ENCODE measurements around the gene TMEM107.
A peak's percentile ranks its signal among the peaks of the same experiment; 100 is the strongest.

TMEM107 gene

GRCh38 chr17:8151641-8152111 lies 24.5 kb downstream of the TMEM107 start:
- peaks cover 13 to 34% of the 10 kb centered on the region in 2 donors for H3K4me1 ChIP-seq (ENCODE audit: control insufficient read depth in 1 of 2, insufficient read depth in 2 of 2, low read length in 2 of 2)
- peak overlapping the region; percentile 88 to 91 for H3K4me3 ChIP-seq (ENCODE audit: low read depth in 1 of 2, low read length in 2 of 2)
- H3K36me3 ChIP-seq (ENCODE audit: control insufficient read depth in 1 of 2, insufficient read depth in 2 of 2, low read length in 2 of 2), result peaks cover 38 to 57% of the 10 kb centered on the region in 2 donors
- no peaks in the 10 kb centered on the region for H3K27me3 ChIP-seq (ENCODE audit: low read depth, low read length)
- H3K27ac ChIP-seq (ENCODE audit: low read length), result peak overlapping the region; percentile 100
- H3K9me3 ChIP-seq (ENCODE audit: control insufficient read depth in 1 of 2, low read length in 2 of 2), result no peaks in the 10 kb centered on the region

DNA sequence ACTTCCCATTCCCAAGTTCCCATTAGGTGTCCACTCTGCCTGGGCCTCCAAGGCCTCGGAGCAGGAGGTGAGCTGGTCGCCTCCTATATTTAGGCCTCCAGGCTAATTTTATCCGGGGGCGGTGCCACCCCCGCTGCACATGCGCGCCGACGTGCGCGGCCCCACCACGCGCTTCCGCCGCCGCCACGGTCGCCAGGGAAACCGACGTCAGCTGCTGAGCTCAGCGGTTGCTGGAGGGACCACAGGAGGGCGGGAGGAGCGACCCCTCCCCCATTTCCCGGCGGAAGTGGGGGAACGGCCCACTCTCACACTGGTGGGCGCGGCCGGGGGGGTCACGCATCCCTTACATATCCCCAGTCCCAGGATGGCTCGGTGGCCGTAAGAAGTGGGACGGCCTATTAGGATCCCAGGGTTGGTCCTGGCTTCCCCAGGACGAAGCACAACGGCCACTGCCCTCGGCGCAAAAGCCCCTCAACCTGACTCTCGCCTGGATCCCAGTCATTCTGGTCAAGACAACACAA lies 25.0 kb downstream of the TMEM107 start:
- Histone ChIP-seq H3K9me3 (ENCODE audit: control insufficient read depth in 1 of 2, low read length in 2 of 2) (no peaks in the 10 kb centered on the region), H3K27me3 (ENCODE audit: low read depth, low read length) (no peaks in the 10 kb centered on the region), H3K4me1 (ENCODE audit: control insufficient read depth in 1 of 2, insufficient read depth in 2 of 2, low read length in 2 of 2) (peaks cover 13 to 34% of the 10 kb centered on the region in 2 donors), H3K27ac (ENCODE audit: low read length) (peak overlapping the region; percentile 100), H3K4me3 (ENCODE audit: low read depth in 1 of 2, low read length in 2 of 2) (peak overlapping the region; percentile 88 to 91), H3K36me3 (ENCODE audit: control insufficient read depth in 1 of 2, insufficient read depth in 2 of 2, low read length in 2 of 2) (peaks cover 43 to 62% of the 10 kb centered on the region in 2 donors)

DNA sequence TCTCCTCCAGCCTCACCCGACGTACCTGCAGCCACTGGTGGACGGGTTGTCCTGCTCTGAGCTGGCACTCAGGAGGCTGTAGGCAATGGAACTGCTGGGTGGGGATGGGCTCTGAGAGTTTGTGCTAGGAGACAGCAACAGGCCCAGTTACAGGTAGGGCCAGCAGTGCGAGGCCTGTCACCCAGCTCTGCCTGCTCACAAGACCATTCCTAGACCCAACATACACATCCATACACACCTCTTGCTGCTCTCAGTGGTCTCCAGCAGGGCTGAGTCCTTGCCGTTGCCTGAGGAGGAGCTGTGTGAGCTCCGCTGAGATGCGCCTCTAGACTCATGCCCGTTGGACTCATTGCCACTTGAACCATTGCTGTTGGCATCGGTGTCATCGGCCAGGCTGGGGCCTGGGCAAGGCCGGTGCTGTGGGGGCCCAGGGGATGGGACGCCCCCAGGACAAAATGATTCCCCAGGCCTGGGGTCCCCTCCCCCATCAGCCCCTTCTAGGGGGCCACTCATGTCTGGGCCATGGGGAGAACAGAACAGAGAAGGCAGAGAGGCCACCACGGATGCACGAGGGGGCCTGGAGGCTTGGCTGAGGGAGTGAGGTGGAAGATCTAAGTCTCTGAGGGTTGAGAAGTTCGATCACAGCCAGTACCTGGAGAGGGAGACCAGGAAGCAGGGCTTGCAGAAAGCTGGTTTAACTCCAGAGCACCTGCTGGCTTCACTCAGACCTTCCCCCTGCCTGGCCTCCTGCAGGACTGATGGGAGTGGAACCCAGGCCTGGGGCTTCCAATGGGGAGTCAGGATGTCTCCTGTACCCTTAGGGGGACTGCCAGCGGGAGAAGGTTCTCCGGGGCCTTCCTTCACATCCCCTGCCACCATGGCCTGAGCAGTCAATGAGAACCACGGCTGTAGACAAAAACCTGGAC lies 25.7 kb downstream of the TMEM107 start:
- Histone ChIP-seq H3K4me3 (ENCODE audit: low read depth in 1 of 2, low read length in 2 of 2) (peak overlapping the region; percentile 88 to 91), H3K27ac (ENCODE audit: low read length) (peak overlapping the region; percentile 100), H3K36me3 (ENCODE audit: control insufficient read depth in 1 of 2, insufficient read depth in 2 of 2, low read length in 2 of 2) (peaks cover 50 to 63% of the 10 kb centered on the region in 2 donors), H3K27me3 (ENCODE audit: low read depth, low read length) (no peaks in the 10 kb centered on the region), H3K4me1 (ENCODE audit: control insufficient read depth in 1 of 2, insufficient read depth in 2 of 2, low read length in 2 of 2) (peaks cover 13 to 34% of the 10 kb centered on the region in 2 donors), H3K9me3 (ENCODE audit: control insufficient read depth in 1 of 2, low read length in 2 of 2) (no peaks in the 10 kb centered on the region)

DNA sequence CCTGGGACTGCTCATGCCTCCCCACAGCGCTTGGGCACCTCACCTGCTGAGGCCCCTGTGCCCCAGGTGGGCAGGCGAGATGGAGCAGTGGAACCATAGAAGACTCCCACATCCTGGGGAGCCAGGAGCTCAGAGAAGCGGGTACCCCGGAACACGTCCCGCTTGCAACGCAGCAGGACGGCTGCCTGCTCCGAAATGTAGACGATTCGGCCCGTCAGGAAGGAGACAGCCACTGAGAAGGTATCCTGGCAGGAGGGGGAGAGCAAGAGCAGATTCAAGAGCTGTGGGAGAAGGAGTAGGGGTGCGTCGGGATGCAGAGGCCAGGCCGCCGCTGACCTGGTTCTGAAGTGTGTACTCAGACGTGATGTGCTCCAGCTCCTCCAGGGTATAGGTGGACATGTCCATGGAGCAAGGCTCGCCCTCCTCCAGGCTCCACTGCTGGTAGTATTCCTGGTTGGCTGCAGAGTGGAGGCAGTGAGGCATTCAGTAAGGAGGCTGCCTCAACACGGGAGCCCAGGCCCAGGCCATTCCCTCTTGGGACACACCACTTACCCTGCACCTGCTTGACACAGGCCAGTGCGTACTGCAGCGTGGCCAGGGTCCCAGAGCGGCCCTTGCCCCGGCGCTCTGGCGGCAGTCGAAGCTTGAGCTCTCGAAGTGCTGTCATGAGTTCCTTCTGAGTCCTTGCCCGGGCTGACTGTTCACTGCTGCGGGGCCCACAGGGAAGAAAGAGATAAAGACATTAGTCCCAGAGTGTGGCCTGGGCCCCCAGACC lies 26.6 kb downstream of the TMEM107 start:
- H3K27ac ChIP-seq (ENCODE audit: low read length), result peak overlapping the region; percentile 8

DNA sequence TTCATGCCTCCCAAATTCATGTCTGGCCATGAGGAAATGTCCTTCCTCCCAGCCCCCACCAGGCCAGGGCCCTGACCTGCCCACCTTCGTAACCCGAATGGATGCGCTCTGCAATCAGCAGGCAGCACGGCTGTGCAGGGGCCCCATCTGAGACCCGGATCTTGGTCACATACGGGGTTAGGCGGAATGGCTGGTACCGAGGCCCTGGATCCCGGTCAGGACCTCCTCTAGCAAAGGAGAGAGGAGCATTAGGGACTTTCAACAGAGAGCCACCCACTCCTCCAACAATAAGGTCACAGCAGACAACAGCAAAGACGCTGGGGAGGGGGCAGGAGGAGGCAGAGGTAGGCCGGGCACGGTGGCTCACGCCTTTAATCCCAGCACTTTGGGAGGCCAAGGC lies 27.6 kb downstream of the TMEM107 start:
- Histone ChIP-seq H3K27me3 (ENCODE audit: low read depth, low read length) (no peaks in the 10 kb centered on the region), H3K27ac (ENCODE audit: low read length) (no peak overlapping the region), H3K9me3 (ENCODE audit: control insufficient read depth in 1 of 2, low read length in 2 of 2) (no peaks in the 10 kb centered on the region), H3K4me1 (ENCODE audit: control insufficient read depth in 1 of 2, insufficient read depth in 2 of 2, low read length in 2 of 2) (peaks cover 13 to 34% of the 10 kb centered on the region in 2 donors), H3K36me3 (ENCODE audit: control insufficient read depth in 1 of 2, insufficient read depth in 2 of 2, low read length in 2 of 2) (peaks cover 65 to 74% of the 10 kb centered on the region in 2 donors), H3K4me3 (ENCODE audit: low read depth in 1 of 2, low read length in 2 of 2) (no peak overlapping the region)

More for the DNA sequence above, 26.6 kb downstream of the TMEM107 start:
- H3K4me1 ChIP-seq (ENCODE audit: control insufficient read depth in 1 of 2, insufficient read depth in 2 of 2, low read length in 2 of 2), result peaks cover 13 to 34% of the 10 kb centered on the region in 2 donors
- peaks cover 56 to 68% of the 10 kb centered on the region in 2 donors for H3K36me3 ChIP-seq (ENCODE audit: control insufficient read depth in 1 of 2, insufficient read depth in 2 of 2, low read length in 2 of 2)
- no peaks in the 10 kb centered on the region for H3K9me3 ChIP-seq (ENCODE audit: control insufficient read depth in 1 of 2, low read length in 2 of 2)
- no peaks in the 10 kb centered on the region for H3K27me3 ChIP-seq (ENCODE audit: low read depth, low read length)
- H3K4me3 ChIP-seq (ENCODE audit: low read depth in 1 of 2, low read length in 2 of 2), result no peak overlapping the region

- peaks cover 65 to 80% of the 10 kb centered on the region in 2 donors for H3K36me3 ChIP-seq (ENCODE audit: control insufficient read depth in 1 of 2, insufficient read depth in 2 of 2, low read length in 2 of 2)
- no peak overlapping the region for H3K27ac ChIP-seq (ENCODE audit: low read length)
- H3K4me3 ChIP-seq (ENCODE audit: low read depth in 1 of 2, low read length in 2 of 2), result no peak overlapping the region
- H3K4me1 ChIP-seq (ENCODE audit: control insufficient read depth in 1 of 2, insufficient read depth in 2 of 2, low read length in 2 of 2), result peaks cover 9 to 29% of the 10 kb centered on the region in 2 donors
- no peaks in the 10 kb centered on the region for H3K27me3 ChIP-seq (ENCODE audit: low read depth, low read length)
- H3K9me3 ChIP-seq (ENCODE audit: control insufficient read depth in 1 of 2, low read length in 2 of 2), result no peaks in the 10 kb centered on the region
Measured at GRCh38 chr17:8147805-8148404, 28.3 kb downstream of the TMEM107 start.

DNA sequence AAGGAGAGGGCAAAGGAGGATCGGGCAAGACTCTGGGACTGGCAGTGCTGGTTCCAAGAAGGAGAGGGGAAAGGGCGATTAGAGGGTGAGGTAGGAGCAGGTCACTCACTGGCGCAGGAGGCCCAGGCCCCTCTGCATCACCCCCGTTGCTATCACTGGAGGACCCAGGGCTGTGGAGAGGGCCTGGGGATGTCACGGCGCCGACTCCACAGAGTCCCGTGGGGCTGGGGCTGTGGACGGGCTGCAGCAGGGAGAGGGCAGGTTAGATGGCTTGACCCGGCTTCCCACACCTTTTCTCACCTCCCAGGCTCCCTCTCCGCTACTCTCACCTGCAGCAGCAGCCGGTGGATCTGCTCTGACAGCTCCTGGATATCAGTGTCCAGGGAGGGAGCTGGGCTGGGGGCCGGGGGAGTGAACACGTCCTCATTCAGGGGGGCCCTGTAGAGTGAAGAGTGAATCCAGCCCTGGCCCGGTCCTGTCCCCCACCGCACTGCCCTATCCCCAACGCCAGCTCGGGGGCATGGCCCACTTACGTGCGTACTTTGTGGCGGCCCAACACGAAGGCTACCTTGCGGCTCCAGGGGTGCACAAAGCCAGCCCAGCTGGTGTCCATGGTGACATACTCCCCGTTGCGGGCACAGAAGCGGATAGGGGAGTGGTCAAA lies 28.9 kb downstream of the TMEM107 start:
- Histone ChIP-seq H3K27me3 (ENCODE audit: low read depth, low read length) (no peaks in the 10 kb centered on the region), H3K27ac (ENCODE audit: low read length) (no peak overlapping the region), H3K4me1 (ENCODE audit: control insufficient read depth in 1 of 2, insufficient read depth in 2 of 2, low read length in 2 of 2) (peaks cover 5 to 26% of the 10 kb centered on the region in 2 donors), H3K36me3 (ENCODE audit: control insufficient read depth in 1 of 2, insufficient read depth in 2 of 2, low read length in 2 of 2) (peaks cover 71 to 86% of the 10 kb centered on the region in 2 donors), H3K4me3 (ENCODE audit: low read depth in 1 of 2, low read length in 2 of 2) (no peak overlapping the region), H3K9me3 (ENCODE audit: control insufficient read depth in 1 of 2, low read length in 2 of 2) (no peaks in the 10 kb centered on the region)

GRCh38 chr17:8146381-8147140 lies 29.6 kb downstream of the TMEM107 start:
- peaks cover 5 to 26% of the 10 kb centered on the region in 2 donors for H3K4me1 ChIP-seq (ENCODE audit: control insufficient read depth in 1 of 2, insufficient read depth in 2 of 2, low read length in 2 of 2)

DNA sequence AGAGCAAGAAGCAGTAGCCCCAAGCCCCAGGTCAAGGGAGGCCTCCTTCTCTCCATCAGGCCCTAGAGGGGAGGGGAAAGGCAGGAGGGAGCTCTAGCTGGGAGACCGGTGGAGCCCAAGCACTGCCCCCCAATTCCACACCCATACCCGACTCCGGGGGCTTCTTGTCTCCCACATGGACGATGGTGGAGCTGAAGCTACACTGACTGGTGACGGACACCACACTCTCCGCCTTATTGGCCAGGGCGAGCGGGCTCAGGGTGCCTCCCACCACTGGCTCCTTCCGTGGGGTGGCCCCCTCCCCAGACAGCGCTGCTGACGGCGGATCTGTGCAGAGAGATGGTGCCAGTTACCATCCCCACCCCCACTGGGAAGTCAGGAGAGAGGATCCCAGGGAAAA lies 30.4 kb downstream of the TMEM107 start:
- H3K27me3 ChIP-seq (ENCODE audit: low read depth, low read length), result no peaks in the 10 kb centered on the region
- H3K36me3 ChIP-seq (ENCODE audit: control insufficient read depth in 1 of 2, insufficient read depth in 2 of 2, low read length in 2 of 2), result peaks cover 85 to 100% of the 10 kb centered on the region in 2 donors
- peaks cover 4 to 30% of the 10 kb centered on the region in 2 donors for H3K4me1 ChIP-seq (ENCODE audit: control insufficient read depth in 1 of 2, insufficient read depth in 2 of 2, low read length in 2 of 2)
- no peaks in the 10 kb centered on the region for H3K9me3 ChIP-seq (ENCODE audit: control insufficient read depth in 1 of 2, low read length in 2 of 2)
- H3K4me3 ChIP-seq (ENCODE audit: low read depth in 1 of 2, low read length in 2 of 2), result no peak overlapping the region
- no peak overlapping the region for H3K27ac ChIP-seq (ENCODE audit: low read length)

More at GRCh38 chr17:8146381-8147140, 29.6 kb downstream of the TMEM107 start:
- Histone ChIP-seq H3K36me3 (ENCODE audit: control insufficient read depth in 1 of 2, insufficient read depth in 2 of 2, low read length in 2 of 2) (peaks cover 78 to 93% of the 10 kb centered on the region in 2 donors), H3K27me3 (ENCODE audit: low read depth, low read length) (no peaks in the 10 kb centered on the region), H3K4me3 (ENCODE audit: low read depth in 1 of 2, low read length in 2 of 2) (no peak overlapping the region), H3K27ac (ENCODE audit: low read length) (no peak overlapping the region), H3K9me3 (ENCODE audit: control insufficient read depth in 1 of 2, low read length in 2 of 2) (no peaks in the 10 kb centered on the region)
